ENCODE data around the gene ALG2. TPM values are rescaled to one million over a fixed set of nuclear protein-coding genes. Genes with fewer than 3 reads are reported as not detected.
A peak's percentile ranks its signal among the peaks of the same experiment; 100 is the strongest.
"Not testable (repeated sequence)": the region's sequence is repeated elsewhere in the genome, so short reads cannot be mapped to it uniquely, and the experiment has no call there.

ALG2 gene
- total RNA-seq, 2 donors from 2014 or later = 15.1 to 29.3 TPM

DNA sequence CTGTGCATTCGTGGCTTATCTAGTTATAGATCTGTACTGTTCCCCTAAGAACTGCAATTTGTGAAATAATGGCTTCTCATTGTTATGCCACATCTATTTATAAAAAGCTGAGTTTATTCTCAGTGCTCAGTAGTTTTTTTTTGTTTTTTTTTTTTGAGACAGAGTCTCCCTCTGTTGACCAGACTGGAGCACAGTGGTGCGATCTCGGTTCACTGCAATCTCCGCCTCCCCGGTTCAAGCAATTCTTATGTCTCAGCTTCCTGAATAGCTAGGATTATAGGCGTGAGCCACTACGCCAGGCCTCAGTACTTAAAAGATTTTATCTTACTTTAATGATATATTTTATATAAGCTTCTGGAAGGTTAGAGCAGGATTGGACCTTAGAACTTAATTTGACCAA lies 19.4 kb upstream of the ALG2 start:
- no peak for ATAC-seq
- intact Hi-C loops (cut with DNase I) = no loop called here
- DNase-seq = no peak

- DNase-seq = no peak
Observed at GRCh38 chr9:99239341-99240060, 17.8 kb upstream of the ALG2 start.

GRCh38 chr9:99238331-99238730 lies 16.6 kb upstream of the ALG2 start:
- no peak for DNase-seq
- intact Hi-C loops (cut with DNase I) = no loop called here
- ATAC-seq = no peak

More at GRCh38 chr9:99239341-99240060, 17.8 kb upstream of the ALG2 start:
- peak in 1 of 2 donors; percentile 53 for ATAC-seq
- intact Hi-C loops (cut with DNase I) = no loop called here

DNA sequence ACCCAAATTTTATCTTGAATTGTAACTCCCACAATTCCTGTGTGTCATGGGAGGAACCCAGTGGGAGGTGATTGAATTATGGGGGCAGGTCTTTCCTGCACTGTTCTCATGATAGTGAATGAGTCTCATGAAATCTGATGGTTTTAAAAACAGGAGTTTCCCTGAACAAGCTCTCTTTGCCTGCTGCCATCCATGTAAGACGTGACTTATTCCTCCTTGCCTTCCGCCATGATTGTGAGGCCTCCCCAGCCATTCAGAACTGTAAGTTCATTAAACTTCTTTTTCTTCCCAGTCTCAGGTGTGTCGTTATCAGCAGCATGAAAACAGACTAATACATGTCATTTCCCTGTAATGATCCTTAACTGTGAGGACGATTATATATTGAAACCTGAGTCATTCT lies 16.1 kb upstream of the ALG2 start:
- intact Hi-C loops (cut with DNase I); ATAC-seq; DNase-seq: not testable (repeated sequence)

- DNase-seq (no peak), ATAC-seq (no peak)
- intact Hi-C loops (cut with DNase I) = no loop called here
Observed at GRCh38 chr9:99237356-99237755, 15.6 kb upstream of the ALG2 start.

- ATAC-seq (no peak), DNase-seq (no peak)
- intact Hi-C loops (cut with DNase I) = no loop called here
Observed at GRCh38 chr9:99235926-99236634, 14.3 kb upstream of the ALG2 start.

GRCh38 chr9:99235069-99235468 lies 13.3 kb upstream of the ALG2 start:
- DNase-seq = no peak

GRCh38 chr9:99234618-99235017 lies 12.9 kb upstream of the ALG2 start:
- DNase-seq (no peak), ATAC-seq (no peak)
- intact Hi-C loops (cut with DNase I) = no loop called here

More at GRCh38 chr9:99235069-99235468, 13.3 kb upstream of the ALG2 start:
- ATAC-seq = no peak
- intact Hi-C loops (cut with DNase I) = no loop called here

GRCh38 chr9:99231711-99232110 lies 10.0 kb upstream of the ALG2 start:
- DNase-seq = no peak
- no peak for ATAC-seq
- intact Hi-C loops (cut with DNase I) = no loop called here

DNA sequence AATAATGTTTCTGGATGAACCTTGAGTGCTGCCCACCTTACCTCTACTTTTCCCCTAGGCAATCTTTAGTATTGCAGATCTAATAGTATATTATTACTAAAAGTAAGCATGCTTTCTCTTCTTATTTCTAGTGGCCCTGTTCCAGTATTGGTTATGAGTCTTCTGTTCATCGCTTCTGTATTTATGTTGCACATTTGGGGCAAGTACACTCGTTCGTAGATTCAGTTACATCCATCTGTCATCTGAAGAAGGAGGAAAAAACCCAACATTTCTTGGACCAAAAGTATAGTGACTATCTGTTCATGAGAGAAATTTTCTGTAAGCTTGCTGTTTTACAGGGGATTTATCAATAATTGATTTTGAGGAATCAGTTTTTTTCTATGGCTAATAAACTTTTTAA lies 8.5 kb upstream of the ALG2 start:
- ATAC-seq (no peak), DNase-seq (no peak)
- intact Hi-C loops (cut with DNase I) = no loop called here

DNA sequence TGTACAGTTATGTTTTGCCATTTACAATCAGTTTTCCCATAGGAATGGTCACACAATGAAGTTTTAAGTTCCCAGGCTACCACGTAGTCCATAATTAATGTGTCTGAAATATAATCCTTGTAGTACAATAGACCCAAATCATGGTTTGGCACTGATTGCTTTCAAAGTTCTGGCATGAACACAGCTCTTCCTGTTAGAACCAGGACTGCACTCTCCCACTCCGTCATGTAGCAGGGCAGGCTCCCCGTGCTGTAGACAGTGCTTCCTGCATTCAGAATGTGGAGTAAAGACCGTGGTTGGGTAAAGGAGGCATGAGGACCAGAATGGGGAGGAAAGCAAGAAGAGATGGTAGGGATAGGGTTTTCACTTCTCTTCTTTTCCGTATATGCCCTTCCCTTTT lies 4.3 kb upstream of the ALG2 start:
- ATAC-seq = no peak
- intact Hi-C loops (cut with DNase I) = no loop called here
- DNase-seq = no peak

GRCh38 chr9:99224445-99224844 lies 2.7 kb upstream of the ALG2 start:
- ATAC-seq = no peak
- intact Hi-C loops (cut with DNase I) = no loop called here
- no peak for DNase-seq

DNA sequence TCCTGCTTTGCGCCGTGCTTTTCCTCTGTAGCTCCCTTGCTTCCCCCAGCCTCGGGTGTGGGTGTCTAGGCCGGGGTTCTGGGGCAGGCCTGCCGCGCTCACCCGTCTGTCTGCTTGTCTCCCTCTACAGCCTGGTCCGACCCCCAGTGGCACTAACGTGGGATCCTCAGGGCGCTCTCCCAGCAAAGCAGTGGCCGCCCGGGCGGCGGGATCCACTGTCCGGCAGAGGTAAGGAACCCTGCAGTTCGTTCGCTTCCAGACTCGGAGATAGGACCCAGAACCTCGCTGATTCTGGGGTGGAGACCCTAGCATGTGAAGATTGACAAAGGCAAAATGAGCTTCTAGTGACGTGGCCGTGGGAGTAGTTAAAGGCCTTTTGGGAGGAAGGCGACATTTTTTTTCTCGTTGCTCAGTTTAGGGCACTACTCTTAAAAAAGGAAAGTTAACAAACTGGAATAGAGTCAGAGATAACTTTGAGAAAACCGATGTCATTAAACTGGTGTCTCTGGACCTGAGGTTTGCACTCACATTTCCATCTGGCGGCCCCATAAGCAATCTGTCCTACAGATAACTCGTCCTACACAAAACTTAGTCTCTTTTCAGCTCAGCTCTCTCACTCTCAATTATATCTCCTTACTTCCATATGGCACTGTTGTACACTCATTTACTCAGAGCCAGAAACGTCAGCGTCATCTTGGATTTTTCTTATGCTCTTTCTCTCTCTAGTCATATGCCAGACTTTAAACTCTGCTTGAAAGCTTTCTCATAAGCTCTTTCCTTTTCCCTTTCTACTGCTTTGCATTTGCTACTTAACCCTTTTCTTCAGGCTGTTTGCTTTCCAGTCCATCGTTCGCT lies 901 bp upstream of the ALG2 start:
- DNase-seq (no peak), ATAC-seq (peak; percentile 17 to 49)
- intact Hi-C loops (cut with DNase I) = no loop called here

- intact Hi-C loops (cut with DNase I) = no loop called here
Observed at GRCh38 chr9:99221266-99221620, 499 bp downstream of the ALG2 start.

DNA sequence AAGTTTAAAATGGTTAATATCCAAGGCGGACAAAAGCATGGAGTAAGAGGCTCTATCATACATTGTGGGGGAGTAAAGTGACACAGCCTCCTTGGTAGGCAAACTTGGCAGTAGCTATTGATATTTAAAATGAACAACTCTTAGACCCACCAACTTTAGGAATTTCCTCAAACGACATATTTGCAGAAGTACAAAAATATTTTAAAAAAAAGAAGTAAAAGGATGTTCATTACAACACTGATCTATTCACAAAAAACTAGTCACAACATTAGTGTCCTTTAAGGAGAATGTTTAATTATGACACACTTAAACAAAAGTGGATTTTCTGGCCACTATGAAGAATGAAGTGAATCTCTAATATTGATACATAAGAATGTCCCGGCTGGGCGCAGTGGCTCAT lies 1.7 kb downstream of the ALG2 start:
- ATAC-seq = no peak

More at GRCh38 chr9:99221266-99221620, 499 bp downstream of the ALG2 start:
- DNase-seq (no peak), ATAC-seq (no peak)

GRCh38 chr9:99216073-99216472 lies 5.7 kb downstream of the ALG2 start:
- no peak for ATAC-seq
- intact Hi-C loops (cut with DNase I) = no loop called here
- DNase-seq = no peak

More for the DNA sequence above, 1.7 kb downstream of the ALG2 start:
- DNase-seq = no peak
- intact Hi-C loops (cut with DNase I) = no loop called here

DNA sequence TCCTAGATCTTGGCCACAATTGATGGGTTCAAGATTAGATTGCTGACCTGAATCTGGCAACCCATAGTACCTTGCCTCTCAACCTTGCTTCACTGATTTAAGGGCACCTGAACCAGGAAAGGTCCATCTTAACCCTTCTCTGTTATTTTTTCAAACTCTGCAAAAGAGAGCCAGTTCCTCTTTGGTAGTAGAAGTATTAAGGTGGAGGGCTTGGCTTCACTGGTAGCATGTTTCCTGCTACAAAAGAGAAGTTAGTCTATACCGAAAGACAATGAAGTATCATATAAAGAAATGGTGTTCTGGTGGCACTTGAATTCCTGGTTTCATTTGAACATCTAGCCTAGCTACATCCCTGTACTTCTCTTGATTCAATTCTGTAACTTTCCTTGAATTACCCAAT lies 8.5 kb downstream of the ALG2 start:
- intact Hi-C loops (cut with DNase I) = no loop called here
- DNase-seq (no peak), ATAC-seq (no peak)

- ATAC-seq = peak in 1 of 2 donors; percentile 25
- DNase-seq = no peak
- intact Hi-C loops (cut with DNase I) = no loop called here
Observed at GRCh38 chr9:99211746-99212145, 10.0 kb downstream of the ALG2 start.

DNA sequence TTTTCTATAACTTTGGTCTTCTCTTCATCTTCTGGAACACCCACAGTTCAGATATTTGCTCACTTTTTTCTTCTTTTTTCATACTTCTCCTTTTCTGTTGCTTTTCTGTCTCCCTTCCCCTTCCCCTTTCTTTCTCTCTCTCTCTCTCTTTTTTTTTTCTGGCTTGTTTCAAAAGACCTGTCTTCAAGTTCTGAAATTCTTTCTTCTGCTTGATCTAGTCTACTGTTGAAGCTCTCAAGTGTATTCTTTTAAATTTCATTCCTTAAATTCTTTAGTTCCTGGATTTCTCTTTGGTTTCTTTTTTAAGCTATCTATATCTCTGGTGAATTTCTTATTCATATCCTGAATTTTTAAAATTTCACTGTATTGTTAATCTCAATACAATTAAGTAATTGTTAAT lies 11.2 kb downstream of the ALG2 start:
- DNase-seq = no peak
- no peak for ATAC-seq
- intact Hi-C loops (cut with DNase I) = no loop called here

DNA sequence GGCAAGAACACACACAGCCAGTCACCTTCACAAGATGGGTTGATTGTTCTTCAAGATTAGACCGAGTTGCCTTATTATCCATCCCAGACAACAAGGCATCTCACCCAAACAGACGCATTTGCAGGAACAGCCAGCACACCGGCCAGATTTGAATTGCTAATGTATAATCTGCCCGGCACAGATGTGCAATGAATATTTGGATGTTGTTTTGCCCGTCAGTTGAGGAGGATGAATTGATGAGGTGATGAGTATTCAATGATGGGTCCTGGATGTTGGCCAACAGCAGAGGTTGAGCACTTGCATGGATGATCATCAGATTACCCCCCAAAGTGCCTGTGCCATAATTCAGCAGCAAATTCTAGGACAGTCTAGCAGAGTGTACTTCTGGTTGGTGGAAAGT lies 20.1 kb downstream of the ALG2 start:
- intact Hi-C loops (cut with DNase I) = no loop called here
- DNase-seq (no peak), ATAC-seq (no peak)

Measured in left cardiac atrium (tissue), 4 donors.